ENCODE results near the gene MT4.

Gene MT4

DNA sequence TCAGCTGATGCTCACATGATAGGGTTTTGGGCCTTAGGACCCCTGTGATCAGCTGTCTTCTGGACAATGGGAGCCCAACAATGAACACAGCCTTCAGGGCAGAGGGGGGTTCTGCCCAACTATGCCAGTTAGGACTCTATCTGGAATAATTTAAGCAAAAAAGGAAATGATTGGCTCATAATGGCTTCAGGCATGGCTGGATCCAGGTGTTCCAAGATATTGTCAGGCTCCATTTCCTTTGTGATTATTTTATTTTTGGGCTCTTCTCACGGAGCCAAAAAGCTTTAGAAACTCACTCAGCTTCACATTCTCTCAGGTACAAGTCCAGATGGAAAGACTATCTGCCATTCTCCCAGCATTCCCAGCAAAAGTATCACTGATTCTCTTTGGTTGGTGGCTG is 40.6 kb downstream of the MT4 start:
- DNase-seq: no peak

DNA sequence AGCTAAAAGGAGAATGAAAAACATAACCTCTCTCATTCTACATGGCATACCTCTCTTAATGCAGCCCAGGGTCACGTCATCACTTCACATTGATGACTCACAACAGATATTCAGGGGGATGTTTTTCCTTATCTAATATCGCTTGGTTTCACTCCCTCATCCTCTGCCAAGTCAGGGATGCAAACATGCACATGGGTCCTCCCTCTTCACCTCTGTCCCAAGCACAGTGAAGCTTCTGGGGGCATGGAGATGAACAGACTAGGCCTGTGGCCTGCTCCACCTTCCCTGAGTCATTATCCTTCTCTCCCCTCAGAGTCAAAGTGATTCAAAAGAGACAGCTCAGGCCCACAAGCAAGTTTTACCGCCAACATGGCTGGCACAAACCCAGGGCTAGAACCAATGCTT is 41.2 kb downstream of the MT4 start:
- no peak for DNase-seq

DNA sequence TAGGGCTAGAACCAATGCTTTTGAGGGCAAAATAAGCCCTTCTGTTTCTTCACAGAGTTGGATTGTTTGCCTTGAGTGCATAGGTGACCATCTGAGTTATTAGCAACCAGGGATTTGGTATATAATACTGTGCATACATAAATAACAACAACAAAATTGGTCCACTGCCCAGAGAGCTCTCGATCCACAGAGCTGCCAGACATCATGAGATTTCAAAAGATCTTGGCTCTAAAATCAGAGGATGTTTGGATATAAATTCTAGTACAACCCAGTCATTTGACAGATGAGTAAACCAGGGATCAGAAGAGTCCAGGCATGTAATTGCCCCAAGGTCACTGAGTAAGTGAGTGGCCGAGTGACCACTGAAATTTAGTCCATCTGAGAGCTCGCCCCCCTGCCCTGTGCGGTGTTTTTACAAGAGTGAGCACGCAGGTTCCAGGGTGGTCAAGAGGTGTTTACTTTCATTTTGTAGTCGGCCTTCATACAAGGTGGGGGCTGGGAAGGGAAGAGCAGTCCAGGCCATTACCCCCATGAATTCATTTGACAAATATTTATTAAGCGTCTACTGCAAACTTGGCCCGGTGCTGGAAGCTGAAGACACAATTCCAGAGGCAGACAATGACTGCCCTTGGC is 41.7 kb downstream of the MT4 start:
- DNase-seq: no peak

DNA sequence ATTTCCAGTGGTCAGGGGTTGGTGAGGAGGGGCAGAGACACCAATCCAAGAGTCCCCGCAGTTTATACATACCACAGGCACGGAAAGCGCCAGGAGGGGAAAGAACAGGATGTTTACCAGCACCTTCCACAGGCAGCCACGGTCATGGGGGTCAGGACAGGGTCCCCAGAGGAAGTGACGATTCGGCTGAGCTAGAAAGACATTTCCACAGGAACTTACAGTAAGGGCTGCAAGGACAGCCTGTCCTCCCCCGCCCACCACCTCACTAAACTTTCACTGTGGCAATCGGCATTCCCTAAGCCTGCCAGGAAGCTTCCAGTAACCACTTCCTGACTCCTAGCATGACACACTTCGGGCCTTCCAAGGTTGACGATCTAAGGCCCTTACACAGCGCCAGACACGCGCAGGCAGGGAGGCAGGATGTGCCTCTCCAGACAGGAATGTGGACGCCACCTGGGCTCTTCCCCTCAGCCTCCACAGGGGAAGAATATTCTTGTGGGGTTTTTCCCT is 42.3 kb downstream of the MT4 start:
- no peak for DNase-seq

DNA sequence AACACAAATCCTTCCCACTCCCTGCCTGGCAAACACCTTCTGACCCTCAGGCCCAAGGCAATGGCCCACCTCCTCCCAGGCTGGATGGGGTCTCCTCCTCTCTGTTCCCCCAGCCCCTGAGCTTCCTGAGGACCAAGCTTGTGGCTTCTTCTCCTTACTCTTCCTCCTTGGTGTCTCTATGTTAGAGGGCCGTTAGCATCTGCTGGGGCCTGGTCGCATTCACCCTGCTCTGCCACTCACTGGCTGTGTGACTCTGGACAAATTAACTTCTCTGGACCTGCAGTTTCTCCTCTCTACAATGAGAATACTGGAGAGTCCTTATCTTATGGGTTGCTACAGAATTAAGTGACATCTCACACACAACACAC is 42.8 kb downstream of the MT4 start:
- DNase-seq: no peak

DNA sequence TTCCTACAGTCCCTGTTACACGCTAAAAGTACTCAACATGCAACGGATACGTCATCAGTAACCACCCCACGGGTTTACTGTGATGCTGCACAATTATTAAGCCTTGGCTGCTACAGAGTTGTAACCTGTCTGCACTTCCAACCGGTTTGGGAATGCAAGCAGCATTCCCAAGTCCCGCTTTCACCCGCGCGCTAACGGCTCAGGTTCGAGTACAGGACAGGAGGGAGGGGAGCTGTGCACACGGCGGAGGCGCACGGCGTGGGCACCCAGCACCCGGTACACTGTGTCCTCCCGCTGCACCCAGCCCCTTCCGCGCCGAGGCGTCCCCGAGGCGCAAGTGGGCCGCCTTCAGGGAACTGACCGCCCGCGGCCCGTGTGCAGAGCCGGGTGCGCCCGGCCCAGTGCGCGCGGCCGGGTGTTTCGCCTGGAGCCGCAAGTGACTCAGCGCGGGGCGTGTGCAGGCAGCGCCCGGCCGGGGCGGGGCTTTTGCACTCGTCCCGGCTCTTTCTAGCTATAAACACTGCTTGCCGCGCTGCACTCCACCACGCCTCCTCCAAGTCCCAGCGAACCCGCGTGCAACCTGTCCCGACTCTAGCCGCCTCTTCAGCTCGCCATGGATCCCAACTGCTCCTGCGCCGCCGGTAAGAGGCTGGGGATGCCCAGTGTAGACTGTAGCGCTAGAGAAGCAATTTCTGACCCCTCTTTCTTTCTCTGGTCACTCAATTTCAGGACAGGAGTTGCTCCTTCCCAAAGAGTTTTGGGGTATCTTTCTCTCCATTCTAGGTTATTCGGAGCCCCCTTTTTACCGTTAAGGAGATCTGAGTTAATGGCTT is 43.4 kb downstream of the MT4 start, which contains the start of gene MT2A:
MT2A (plus strand) TSS at position 542 of the 833 bp plus-strand sequence; CDS start at position 614, 72 bp downstream.
- peak; percentile 67 to 93 (median 78) for DNase-seq

DNA sequence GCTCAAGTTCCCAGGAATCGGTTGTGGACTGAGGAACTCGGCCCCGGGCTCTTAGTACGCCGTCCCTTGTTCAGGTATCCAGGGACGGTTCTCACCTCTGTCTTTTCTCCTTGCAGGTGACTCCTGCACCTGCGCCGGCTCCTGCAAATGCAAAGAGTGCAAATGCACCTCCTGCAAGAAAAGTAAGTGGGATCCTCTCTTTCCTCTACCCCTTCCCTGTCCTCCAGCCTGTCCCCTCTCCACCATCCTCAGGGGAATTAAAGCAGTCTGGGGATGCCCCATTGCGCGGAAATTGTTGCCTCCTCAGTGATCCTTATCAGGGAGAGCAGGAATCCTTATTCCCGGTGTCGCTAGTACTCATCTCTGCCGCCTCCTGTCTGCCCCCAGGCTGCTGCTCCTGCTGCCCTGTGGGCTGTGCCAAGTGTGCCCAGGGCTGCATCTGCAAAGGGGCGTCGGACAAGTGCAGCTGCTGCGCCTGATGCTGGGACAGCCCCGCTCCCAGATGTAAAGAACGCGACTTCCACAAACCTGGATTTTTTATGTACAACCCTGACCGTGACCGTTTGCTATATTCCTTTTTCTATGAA is 44.1 kb downstream of the MT4 start:
- no peak for DNase-seq

DNA sequence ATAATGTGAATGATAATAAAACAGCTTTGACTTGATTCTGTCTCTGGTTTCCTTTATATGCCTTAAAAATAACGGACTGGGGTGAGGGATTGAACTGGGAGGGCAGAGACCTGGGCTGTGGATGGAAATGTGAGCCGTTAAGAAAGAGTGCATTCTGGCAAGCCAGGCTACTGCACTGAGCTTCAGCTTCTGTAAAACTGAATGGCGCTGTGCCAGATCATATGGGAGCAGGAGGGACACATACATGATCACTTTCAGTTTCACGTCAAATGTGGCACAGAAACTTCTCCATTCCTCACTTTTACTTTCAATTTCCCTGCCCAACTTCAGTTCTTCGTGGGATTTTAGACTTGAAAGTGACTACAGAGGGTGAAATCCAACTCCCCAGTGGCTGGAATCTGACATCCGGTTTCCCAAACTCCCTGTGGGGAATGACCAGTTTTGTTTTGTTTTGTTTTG is 44.6 kb downstream of the MT4 start:
- peak; percentile 41 to 83 (median 64) for DNase-seq

DNA sequence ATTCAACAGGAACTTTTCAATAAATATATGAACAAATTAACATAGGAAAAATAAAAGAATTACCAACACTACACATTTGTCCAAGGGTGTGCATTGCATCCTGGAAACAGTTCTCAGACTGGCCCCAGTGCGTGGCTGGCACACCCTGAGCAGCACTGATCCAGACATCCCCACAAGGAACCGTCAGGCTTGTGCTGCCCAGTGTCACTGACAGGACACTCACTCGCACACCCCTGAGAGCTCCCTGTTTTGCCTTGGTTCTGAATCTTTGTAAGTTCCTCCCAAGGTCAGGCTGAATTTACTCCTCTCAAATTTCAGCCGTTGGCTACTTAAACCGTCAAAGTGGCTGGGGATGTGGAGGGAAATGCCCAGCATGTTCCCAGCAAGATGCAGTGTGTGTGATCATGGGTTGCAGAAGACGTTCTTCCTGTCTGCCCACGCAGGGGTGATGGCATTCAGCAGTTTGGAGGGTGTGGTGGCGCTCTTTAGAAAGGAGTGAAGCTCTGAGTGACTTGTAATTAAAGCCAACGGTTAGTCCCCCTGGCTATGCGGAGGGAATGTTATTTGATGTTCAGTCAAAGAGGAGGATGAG is 45.2 kb downstream of the MT4 start:
- DNase-seq: peak; percentile 19 to 70 (median 58)

DNA sequence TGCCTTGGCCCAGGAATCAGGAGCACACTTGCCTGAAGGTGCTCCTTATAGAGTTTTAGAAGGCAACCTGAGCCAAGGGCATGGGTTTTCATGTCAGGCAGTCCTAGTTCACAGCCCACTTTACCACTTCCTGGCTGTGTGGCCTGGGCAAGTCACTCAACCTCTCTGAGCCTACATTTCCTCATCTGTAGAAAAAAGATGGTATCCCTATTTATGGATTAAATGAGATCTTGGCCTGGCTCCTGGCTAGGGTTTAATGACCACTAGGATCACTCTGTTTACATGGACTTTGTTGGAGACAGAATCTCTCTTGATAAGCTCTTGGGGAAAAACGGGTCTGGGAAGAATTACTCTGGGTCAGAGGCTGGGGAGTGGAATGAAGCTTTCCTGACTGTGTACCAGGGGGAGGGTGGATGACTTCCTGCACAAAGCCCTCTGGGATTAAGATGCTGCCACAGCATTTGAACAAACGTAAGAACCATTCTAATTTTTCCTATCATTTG is 45.8 kb downstream of the MT4 start:
- DNase-seq: no peak

DNA sequence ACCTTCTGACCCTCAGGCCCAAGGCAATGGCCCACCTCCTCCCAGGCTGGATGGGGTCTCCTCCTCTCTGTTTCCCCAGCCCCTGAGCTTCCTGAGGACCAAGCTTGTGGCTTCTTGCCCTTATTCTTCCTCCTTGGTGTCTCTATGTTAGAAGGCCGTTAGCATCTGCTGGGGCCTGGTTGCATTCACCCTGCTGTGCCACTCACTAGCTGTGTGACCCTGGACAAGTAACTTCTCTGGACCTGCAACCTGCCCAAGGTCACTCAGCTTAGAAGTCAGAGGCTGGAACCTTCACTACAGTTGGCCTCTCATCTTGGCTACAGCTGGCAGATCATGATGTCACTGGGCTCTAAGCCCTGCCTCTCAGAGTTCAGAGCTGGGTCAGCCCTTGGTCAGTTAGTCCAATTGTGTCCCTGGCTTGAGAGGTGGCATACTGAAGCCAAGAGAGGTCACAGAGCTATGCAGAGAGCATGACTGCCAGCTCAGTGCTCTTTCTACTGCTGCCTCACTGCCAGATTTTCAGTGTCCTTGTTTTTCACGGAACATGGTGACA is 46.5 kb downstream of the MT4 start:
- no peak for DNase-seq

DNA sequence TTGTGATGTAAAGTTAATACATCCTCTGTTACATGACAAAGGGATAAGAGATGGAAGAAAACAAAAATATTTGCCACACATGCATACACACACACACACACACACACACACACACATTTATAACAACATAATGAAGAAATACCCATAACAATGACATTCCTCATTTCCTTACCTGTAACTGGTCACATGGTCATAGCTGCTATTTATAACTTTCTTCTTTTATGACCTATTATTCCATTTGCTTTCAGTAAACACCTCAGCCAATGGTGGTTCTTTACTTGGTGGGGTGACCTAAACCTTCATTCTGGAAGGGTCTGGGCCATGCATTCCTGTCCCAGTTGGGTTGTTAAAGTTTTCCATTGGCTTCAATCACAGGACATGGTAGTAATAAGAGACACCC is 48.8 kb downstream of the MT4 start:
- no peak for DNase-seq

DNA sequence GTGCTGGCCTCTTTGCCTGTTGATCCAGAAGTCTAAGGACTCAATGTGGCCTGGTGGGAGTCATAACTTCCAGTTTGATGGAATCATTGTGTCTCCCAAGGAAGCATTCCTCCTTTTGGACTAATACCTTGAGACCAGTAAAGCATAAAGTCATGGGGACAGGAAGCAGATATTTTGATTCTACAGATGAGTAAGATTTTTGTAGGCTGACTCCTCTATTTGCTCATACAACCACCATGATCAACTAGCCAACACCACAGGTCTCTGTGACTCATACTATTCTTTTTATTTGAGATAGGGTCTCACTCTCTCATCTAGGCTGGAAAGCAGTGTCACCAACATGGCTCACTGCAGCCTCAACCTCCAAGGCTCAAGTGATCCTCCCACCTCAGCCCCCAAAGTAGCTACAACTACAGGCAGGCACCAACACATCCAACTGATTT is 49.7 kb downstream of the MT4 start:
- peak in 1 of 5 donors; percentile 63 for DNase-seq

DNA sequence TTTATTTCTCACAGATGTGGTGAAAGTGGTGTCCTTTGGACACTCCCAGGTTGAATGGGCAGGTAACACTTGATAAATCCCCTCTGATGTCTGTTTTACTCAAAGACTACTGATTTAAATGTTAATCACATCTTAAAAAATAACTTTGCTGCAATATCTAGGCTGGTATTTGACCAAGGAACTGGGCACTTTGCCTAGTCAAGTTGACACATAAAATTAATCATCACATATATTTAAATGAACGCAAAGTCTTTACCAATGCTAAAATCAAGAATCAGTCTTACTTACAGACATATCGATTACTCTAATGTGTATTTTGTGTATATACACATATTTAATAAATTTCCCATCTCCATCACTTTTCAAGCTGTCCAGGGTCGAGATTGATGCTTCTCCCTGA is 50.5 kb downstream of the MT4 start:
- DNase-seq: no peak

DNA sequence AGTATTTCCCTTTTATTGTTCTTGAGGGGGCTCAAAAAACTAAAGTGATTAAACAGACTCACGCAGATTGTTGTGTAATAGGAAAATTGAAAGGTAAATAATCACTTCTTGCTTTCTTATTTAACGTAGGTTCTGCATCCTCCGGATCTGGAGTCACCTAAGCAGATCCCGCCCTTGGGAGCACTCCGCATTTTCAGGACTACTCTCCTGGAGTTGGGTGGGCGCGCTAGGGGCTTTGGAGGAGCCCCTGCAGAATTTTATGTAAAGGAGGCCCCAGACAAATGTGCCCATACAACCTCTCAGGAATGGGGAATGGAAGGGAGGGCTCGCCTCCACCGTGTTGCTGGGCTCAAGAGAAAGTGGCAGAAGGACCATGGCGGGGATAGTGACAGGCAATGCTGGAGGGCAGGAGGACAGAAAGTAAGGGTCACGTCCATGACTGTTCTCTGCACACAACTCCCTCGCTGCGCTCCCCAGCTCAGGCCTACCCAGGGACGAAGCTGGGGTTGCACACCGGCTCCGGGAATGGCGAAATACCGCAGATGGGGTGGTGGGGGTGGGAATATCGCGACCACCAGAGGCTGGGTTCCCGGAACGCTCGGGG is 51.8 kb downstream of the MT4 start:
- DNase-seq: no peak

DNA sequence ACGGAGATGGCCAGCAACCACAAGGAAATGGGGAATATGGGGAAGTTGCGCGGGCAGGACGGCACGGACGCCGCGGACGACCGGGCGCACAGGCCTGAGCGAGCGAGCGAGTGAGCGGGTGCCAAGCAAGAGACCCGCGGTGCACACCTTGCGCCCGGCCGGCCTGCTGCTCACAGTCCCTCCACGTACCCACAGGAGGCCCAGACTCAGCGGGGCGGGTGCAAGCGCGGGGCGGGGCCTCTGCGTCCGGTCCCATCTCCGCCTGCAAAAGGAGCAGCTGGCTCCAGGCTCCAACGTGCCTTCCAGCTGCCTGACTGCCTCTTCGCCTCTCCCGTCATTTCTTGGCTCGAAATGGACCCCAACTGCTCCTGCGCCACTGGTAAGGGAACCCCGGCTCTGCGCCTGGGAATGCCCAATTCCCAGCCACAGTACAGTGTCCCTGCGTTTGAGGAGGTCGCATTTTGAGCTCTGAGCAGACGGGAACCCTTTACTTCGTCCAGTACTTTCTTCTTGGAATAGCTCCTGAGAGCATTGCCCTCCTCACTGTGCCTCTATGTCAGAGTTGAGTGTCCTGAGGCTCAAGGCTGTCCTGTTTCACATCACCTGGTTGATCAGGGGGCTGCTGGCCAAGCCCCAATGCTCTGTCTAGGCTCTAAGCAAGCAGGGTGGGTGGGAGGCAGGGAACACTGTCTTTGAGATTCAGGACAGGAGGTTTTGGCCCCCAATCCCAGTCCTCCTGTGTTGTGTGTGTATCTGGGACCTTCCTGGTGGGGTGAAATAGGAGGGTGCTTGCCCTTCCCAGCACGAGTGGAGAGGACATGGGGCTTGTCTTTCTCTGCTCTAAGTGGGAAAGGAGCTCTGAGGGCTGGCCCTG is 52.6 kb downstream of the MT4 start:
- DNase-seq: peak in 3 of 5 donors; percentile 31 to 69 (median 41)

DNA sequence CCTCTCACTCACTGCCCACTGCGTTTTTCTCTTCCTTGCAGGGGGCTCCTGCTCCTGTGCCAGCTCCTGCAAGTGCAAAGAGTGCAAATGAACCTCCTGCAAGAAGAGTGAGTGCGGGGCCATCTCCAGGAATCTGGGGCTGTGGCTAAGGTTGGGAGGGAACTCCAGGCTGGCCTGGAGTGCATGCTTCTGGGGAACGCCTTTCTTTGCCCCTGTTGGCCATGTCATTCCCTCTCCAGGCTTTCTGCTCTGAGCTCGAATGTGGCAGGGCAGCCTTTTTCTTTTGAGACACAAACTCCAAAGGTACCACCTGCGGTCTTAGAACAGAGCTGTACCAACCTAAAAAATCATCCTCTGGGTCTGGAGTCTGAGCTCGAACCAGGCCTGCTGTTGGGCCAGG is 53.3 kb downstream of the MT4 start:
- no peak for DNase-seq

All from T-helper 1 cell (primary cell).